Measurements from ENCODE around the gene TRIM44.

Gene TRIM44

DNA sequence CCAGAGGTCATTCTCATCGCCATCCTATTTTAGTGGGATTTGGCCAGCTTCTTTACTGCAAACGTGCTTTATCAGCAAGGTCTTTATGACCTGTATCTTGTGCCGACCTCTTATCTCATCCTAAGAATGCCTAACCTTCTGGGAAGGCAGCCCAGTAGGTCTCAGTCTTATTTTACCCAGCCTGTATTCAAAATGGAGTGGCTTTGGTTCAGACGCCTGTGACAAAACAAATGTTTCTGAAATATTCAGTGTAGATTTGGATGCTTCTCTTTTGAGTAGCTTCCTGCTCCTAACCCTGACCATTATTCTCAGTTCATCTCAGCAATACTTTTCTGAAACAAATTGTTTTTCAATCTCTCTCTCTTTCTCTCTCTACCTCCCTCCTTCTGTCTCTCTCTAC, 60.1 kb downstream of the TRIM44 start:
- DNase-seq (ENCODE audit: insufficient read length, low spot score) = no peak
- no peak for FAIRE-seq
- TF ChIP-seq POLR2A (IDR thresholded peaks at IDR 0.05; ENCODE audit: low read depth, low read length) = no peak
- TF ChIP-seq PAX5 (IDR thresholded peaks at IDR 0.05; ENCODE audit: insufficient read depth, low read length, severe bottlenecking) = no peak
- TF ChIP-seq SPI1 (IDR thresholded peaks at IDR 0.05; ENCODE audit: low read depth, low read length) = no peak
- TF ChIP-seq POU2F2 (IDR thresholded peaks at IDR 0.05; ENCODE audit: low read depth, low read length) = no peak
- no peak for TF ChIP-seq POLR2AphosphoS5 (IDR thresholded peaks at IDR 0.05; ENCODE audit: low read depth, low read length)
- no peak for TF ChIP-seq TAF1 (IDR thresholded peaks at IDR 0.05; ENCODE audit: low read depth, low read length)

GRCh38 chr11:35723493-35723892, 60.9 kb downstream of the TRIM44 start:
- TF ChIP-seq TAF1 (IDR thresholded peaks at IDR 0.05; ENCODE audit: low read depth, low read length) = no peak
- FAIRE-seq (no peak), DNase-seq (ENCODE audit: insufficient read length, low spot score) (no peak)

- no peak for FAIRE-seq
- DNase-seq (ENCODE audit: insufficient read length, low spot score) = no peak
- TF ChIP-seq POLR2A (IDR thresholded peaks at IDR 0.05; ENCODE audit: low read depth, low read length) (no peak), POLR2AphosphoS5 (IDR thresholded peaks at IDR 0.05; ENCODE audit: low read depth, low read length) (no peak), PAX5 (IDR thresholded peaks at IDR 0.05; ENCODE audit: insufficient read depth, low read length, severe bottlenecking) (no peak), TAF1 (IDR thresholded peaks at IDR 0.05; ENCODE audit: low read depth, low read length) (no peak), SPI1 (IDR thresholded peaks at IDR 0.05; ENCODE audit: low read depth, low read length) (no peak), POU2F2 (IDR thresholded peaks at IDR 0.05; ENCODE audit: low read depth, low read length) (no peak)
Observed at GRCh38 chr11:35723913-35724312, 61.3 kb downstream of the TRIM44 start.

DNA sequence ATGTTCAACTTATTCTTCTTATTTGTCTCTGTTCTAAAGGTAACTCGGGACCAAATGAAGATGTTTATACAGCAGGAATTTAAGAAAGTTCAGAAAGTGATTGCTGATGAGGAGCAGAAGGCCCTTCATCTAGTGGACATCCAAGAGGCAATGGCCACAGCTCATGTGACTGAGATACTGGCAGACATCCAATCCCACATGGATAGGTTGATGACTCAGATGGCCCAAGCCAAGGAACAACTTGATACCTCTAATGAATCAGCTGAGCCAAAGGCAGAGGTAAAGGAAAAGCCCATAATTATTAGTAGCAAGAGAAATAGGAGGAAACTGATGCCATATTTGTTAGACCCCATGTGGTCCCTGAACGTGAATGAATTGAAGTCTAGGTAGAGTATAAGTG, 63.3 kb downstream of the TRIM44 start:
- DNase-seq (ENCODE audit: insufficient read length, low spot score) (no peak), FAIRE-seq (no peak)
- TF ChIP-seq TAF1 (IDR thresholded peaks at IDR 0.05; ENCODE audit: low read depth, low read length) = no peak
- TF ChIP-seq PAX5 (IDR thresholded peaks at IDR 0.05; ENCODE audit: insufficient read depth, low read length, severe bottlenecking) = no peak
- no peak for TF ChIP-seq POLR2A (IDR thresholded peaks at IDR 0.05; ENCODE audit: low read depth, low read length)
- TF ChIP-seq SPI1 (IDR thresholded peaks at IDR 0.05; ENCODE audit: low read depth, low read length) = no peak
- TF ChIP-seq POLR2AphosphoS5 (IDR thresholded peaks at IDR 0.05; ENCODE audit: low read depth, low read length) = no peak
- no peak for TF ChIP-seq POU2F2 (IDR thresholded peaks at IDR 0.05; ENCODE audit: low read depth, low read length)

GRCh38 chr11:35727140-35727539, 64.6 kb downstream of the TRIM44 start:
- no peak for DNase-seq (ENCODE audit: insufficient read length, low spot score)
- no peak for FAIRE-seq
- no peak for TF ChIP-seq TAF1 (IDR thresholded peaks at IDR 0.05; ENCODE audit: low read depth, low read length)
- no peak for TF ChIP-seq PAX5 (IDR thresholded peaks at IDR 0.05; ENCODE audit: insufficient read depth, low read length, severe bottlenecking)
- no peak for TF ChIP-seq POLR2AphosphoS5 (IDR thresholded peaks at IDR 0.05; ENCODE audit: low read depth, low read length)
- no peak for TF ChIP-seq SPI1 (IDR thresholded peaks at IDR 0.05; ENCODE audit: low read depth, low read length)
- no peak for TF ChIP-seq POU2F2 (IDR thresholded peaks at IDR 0.05; ENCODE audit: low read depth, low read length)
- no peak for TF ChIP-seq POLR2A (IDR thresholded peaks at IDR 0.05; ENCODE audit: low read depth, low read length)

- TF ChIP-seq TAF1 (IDR thresholded peaks at IDR 0.05; ENCODE audit: low read depth, low read length) (no peak), SPI1 (IDR thresholded peaks at IDR 0.05; ENCODE audit: low read depth, low read length) (no peak), POU2F2 (IDR thresholded peaks at IDR 0.05; ENCODE audit: low read depth, low read length) (no peak), POLR2A (IDR thresholded peaks at IDR 0.05; ENCODE audit: low read depth, low read length) (no peak), PAX5 (IDR thresholded peaks at IDR 0.05; ENCODE audit: insufficient read depth, low read length, severe bottlenecking) (no peak), POLR2AphosphoS5 (IDR thresholded peaks at IDR 0.05; ENCODE audit: low read depth, low read length) (no peak)
- no peak for FAIRE-seq
- no peak for DNase-seq (ENCODE audit: insufficient read length, low spot score)
Observed at GRCh38 chr11:35730254-35730653, 67.7 kb downstream of the TRIM44 start.

- DNase-seq (ENCODE audit: insufficient read length, low spot score) = no peak
- FAIRE-seq = no peak
- TF ChIP-seq SPI1 (IDR thresholded peaks at IDR 0.05; ENCODE audit: low read depth, low read length) = no peak
- TF ChIP-seq POU2F2 (IDR thresholded peaks at IDR 0.05; ENCODE audit: low read depth, low read length) = no peak
- TF ChIP-seq TAF1 (IDR thresholded peaks at IDR 0.05; ENCODE audit: low read depth, low read length) = no peak
- no peak for TF ChIP-seq PAX5 (IDR thresholded peaks at IDR 0.05; ENCODE audit: insufficient read depth, low read length, severe bottlenecking)
- no peak for TF ChIP-seq POLR2AphosphoS5 (IDR thresholded peaks at IDR 0.05; ENCODE audit: low read depth, low read length)
- no peak for TF ChIP-seq POLR2A (IDR thresholded peaks at IDR 0.05; ENCODE audit: low read depth, low read length)
Observed at GRCh38 chr11:35734669-35735410, 72.3 kb downstream of the TRIM44 start.

DNA sequence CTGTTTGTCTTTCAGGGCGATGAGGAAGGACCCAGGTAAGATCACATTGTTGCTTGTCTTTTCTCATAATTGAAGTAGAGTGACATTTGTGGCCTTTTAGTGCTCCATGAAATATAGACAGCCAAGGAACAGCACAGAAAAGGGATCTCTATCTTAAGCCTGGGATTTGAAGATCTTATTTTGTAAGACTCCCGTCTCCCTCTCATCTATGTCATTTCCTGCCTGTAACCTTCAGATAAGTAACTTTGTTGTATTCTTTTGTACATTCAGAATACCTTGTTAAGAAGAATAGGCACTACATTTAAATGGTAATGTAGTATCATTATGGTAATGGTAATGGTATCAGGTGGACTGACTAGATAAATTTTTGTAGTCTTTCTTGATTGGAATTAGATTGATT, 72.8 kb downstream of the TRIM44 start:
- FAIRE-seq (no peak), DNase-seq (ENCODE audit: insufficient read length, low spot score) (no peak)
- TF ChIP-seq SPI1 (IDR thresholded peaks at IDR 0.05; ENCODE audit: low read depth, low read length) (no peak), POLR2A (IDR thresholded peaks at IDR 0.05; ENCODE audit: low read depth, low read length) (no peak), POU2F2 (IDR thresholded peaks at IDR 0.05; ENCODE audit: low read depth, low read length) (no peak), PAX5 (IDR thresholded peaks at IDR 0.05; ENCODE audit: insufficient read depth, low read length, severe bottlenecking) (no peak), TAF1 (IDR thresholded peaks at IDR 0.05; ENCODE audit: low read depth, low read length) (no peak), POLR2AphosphoS5 (IDR thresholded peaks at IDR 0.05; ENCODE audit: low read depth, low read length) (no peak)

DNA sequence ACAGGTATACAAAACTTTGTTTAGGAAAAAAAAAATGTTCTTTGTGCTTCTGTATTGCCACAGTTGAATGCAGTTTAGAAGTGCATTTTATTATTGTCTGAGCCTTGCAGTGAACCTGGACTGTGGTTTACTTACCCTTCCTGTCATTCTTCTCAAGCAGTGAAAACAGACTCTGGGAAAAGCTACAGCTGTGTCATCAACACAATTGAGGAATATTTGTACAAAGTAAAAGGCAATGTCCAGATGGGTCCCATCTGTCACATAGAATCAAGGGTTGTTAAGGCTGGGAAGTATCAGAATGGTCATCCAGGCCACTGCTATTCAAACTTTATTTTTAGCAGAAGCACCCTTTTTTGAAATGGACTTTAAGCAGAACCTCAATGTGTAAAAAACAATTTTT, 73.3 kb downstream of the TRIM44 start:
- FAIRE-seq = no peak
- DNase-seq (ENCODE audit: insufficient read length, low spot score) = no peak
- no peak for TF ChIP-seq POLR2A (IDR thresholded peaks at IDR 0.05; ENCODE audit: low read depth, low read length)
- no peak for TF ChIP-seq POLR2AphosphoS5 (IDR thresholded peaks at IDR 0.05; ENCODE audit: low read depth, low read length)
- no peak for TF ChIP-seq PAX5 (IDR thresholded peaks at IDR 0.05; ENCODE audit: insufficient read depth, low read length, severe bottlenecking)
- TF ChIP-seq SPI1 (IDR thresholded peaks at IDR 0.05; ENCODE audit: low read depth, low read length) = no peak
- TF ChIP-seq TAF1 (IDR thresholded peaks at IDR 0.05; ENCODE audit: low read depth, low read length) = no peak
- TF ChIP-seq POU2F2 (IDR thresholded peaks at IDR 0.05; ENCODE audit: low read depth, low read length) = no peak

DNA sequence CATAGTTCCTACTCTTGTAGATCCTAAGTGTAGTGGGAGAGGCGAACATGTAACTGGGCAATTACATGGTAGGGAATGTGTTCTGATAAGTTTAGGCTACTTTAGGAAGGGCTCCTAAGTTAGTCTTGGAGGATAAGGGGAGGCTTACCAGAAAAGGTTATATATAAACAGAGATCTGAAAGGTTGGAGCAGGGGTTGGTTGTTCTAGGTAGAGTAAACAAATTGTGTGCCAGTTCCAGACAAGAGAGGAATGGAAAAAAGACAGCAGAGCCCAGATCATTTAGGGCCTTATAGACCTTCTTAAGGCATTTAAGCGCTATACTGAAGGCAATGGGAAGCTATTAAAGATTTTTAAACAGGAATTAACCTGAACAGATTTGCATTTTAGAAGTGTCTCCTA, 74.4 kb downstream of the TRIM44 start:
- DNase-seq (ENCODE audit: insufficient read length, low spot score) (no peak), FAIRE-seq (no peak)
- no peak for TF ChIP-seq POLR2AphosphoS5 (IDR thresholded peaks at IDR 0.05; ENCODE audit: low read depth, low read length)
- no peak for TF ChIP-seq TAF1 (IDR thresholded peaks at IDR 0.05; ENCODE audit: low read depth, low read length)
- TF ChIP-seq POU2F2 (IDR thresholded peaks at IDR 0.05; ENCODE audit: low read depth, low read length) = no peak
- no peak for TF ChIP-seq POLR2A (IDR thresholded peaks at IDR 0.05; ENCODE audit: low read depth, low read length)
- no peak for TF ChIP-seq SPI1 (IDR thresholded peaks at IDR 0.05; ENCODE audit: low read depth, low read length)
- TF ChIP-seq PAX5 (IDR thresholded peaks at IDR 0.05; ENCODE audit: insufficient read depth, low read length, severe bottlenecking) = no peak

Measured in GM12891 (cell line).